ENCODE data around the gene EFCAB8.

Gene EFCAB8

GRCh38 chr20:33009214-33010132 lies 150.8 kb downstream of the EFCAB8 start:
- DNase-seq, result no peak

DNA sequence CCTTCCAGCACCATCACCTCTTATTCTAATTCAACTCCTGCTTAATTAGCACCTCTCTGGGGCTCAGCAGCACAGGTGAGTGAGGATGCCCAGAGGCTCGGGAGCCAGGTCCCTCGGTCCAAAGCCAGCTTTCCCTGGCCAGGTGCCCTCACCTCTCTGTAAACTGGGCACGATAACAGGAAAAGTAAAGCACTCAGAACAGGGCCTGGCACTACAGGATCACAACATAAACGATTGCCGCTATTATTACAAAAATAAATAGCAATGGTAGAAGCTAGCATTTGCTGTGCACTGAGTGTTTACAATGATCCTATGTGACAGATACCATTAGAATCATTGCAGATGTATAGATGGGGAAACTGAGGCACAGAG lies 151.4 kb downstream of the EFCAB8 start:
- DNase-seq, result no peak

DNA sequence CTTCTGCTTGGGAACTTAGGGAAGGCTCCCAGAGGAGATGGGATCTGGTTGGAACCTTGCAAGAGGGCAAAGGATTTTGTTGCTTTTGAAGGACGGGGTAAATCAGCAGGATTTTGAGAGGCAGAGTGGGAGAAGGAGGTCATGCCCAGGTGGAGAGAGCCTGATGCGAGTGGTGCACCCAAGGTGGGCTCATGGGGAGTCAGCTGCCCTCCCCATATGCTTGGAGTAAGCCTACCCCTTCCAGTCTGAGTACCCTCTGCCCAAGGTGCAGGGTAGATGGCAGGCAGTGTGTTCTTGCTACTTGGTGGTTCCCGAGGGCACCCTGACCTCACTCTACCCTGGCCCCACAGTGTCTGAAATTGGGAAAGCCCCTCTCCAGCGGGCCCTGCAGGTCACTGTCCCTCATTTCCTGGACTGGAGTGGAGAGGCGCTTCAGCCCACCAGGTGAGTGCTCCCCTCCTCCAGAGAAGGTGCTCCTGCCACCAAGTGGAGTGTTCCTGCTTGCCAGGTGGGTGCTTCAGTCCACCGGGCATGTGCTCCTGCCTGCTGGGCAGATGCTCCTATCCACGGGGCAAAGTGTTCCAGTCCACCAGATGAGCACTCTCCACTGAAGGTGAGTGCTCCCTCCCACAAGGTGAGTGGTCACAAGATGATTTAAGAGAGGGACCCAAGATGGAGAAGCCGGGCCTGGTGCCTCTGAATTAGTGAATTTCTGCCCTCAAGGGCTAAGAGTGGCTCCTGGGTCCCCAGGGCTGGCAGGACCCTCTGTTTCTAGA lies 152.1 kb downstream of the EFCAB8 start:
- DNase-seq, result no peak
